ENCODE measurements around the gene PHKA1.
"Not testable (repeated sequence)": the region's sequence is repeated elsewhere in the genome, so short reads cannot be mapped to it uniquely, and the experiment has no call there.

Gene PHKA1

DNA sequence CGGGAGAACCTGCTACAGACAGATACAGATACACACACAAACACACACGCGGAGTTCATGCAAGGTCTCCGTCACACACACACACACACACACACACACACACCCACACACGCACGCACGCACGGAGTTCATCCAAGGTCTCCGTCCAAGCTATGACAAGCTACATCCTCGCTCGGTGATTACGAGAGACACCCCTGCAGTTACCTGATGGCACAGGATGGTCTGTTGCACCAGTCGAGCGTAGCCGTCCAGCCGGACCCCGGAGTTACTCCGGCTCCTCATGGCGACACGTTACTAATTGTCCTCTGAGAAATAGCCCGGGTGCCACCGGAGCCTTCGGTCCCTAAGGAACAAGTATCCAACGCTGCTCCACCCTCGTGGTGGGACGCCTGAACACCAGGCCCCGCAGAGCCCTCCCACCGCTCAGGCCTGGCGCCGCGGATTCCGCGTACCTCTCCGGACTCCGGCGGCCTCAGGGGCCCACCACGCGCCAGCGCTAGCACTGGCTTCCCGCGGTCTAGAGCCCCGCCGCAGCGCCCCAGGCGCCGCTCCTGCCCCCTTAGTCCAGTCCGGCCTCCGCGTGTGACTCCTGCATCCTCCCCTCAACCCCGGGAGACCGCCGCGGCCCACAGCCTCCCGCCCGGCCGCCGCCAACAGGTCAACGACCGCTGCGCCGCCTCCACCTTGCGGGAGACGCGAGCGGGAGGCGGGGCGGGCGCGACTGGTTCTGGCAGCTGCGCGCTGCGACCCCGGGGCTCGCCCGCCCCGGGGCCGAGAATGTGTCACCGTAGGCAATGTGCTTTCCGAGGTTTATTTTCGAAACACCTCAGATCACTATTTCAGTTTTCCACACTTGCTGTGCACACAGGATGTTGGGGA lies at the start of gene PHKA1:
TSS of gene PHKA1 (minus strand) at position 708 of the 879 bp plus-strand sequence. CDS start at position 282, 426 bp downstream.
- CTCF ChIA-PET, result interaction anchor here (0.6 kb wide), 1 partner anchor 437 kb away, joined by 6 read pairs; the partner anchor contains the start of gene RPS4X
- DNase-seq (ENCODE audit: low spot score), result peak; percentile 10
- H3K27ac ChIP-seq, result peak within 1 kb of the TSS; percentile 69
- POLR2A ChIA-PET (ENCODE audit: low non-redundant PET), result not testable (repeated sequence)

DNA sequence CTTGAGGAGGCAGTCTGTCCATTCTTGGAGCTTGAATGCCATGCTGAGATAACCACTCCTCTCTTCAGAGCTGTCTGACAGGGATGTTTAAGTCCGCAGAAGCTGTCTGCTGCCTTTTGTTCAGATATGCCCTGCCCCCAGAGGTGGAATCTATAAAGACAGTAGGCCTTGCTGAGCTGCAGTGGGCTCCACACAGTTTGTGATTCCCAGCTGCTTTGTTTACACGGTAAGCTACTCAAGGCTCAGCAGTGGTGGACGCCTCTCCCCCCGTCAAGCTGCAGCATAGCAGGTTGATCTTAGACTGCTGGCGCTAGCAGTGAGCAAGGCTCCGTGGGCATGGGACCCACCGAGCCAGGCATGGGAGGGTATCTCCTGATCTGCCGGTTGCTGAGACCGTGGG lies 46.3 kb upstream of the PHKA1 start:
- POLR2A ChIA-PET (ENCODE audit: low non-redundant PET); DNase-seq (ENCODE audit: low spot score); H3K27ac ChIP-seq; CTCF ChIA-PET: not testable (repeated sequence)

DNA sequence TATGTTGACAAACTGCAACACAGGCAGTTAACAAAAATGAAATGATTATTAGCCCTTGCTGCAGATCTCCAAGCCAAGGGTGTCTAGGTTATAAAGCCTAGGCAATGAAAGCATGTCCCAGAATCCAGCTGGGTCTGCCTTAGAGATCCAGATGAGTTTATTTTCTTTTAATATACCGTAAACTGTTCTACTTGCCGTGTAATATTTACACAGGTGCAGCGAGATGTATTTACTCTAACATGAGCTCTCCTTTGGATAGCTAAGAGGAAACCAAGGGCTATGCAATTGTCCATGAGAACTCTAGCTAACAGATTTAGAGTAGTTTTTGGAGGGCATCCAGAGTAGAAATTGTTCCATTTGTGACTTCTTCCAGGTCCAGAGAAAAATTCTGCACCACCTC lies 34.4 kb upstream of the PHKA1 start:
- DNase-seq (ENCODE audit: low spot score), result not testable (repeated sequence)

DNA sequence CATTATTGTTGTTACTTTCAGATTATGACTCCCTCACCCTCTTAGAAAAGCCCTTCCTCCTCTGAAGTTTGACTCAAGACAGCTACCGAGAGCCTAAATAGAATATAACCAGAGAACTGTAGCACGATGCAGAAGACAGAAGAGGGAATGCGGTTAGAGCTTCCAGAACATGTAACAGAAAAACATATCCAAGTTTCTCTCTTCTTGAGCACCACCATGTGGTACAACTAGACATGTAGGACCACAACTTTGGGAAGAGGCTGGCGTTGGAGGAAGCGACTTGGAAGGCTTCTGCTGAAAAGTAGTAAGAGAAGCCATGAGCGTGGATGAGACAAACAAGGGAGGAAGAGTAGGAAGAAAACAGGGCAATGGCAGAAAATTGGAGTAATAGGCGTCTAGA lies 31.4 kb upstream of the PHKA1 start:
- POLR2A ChIA-PET (ENCODE audit: low non-redundant PET); CTCF ChIA-PET; H3K27ac ChIP-seq; DNase-seq (ENCODE audit: low spot score): not testable (repeated sequence)

More for the DNA sequence above, 34.4 kb upstream of the PHKA1 start:
- POLR2A ChIA-PET (ENCODE audit: low non-redundant PET); CTCF ChIA-PET; H3K27ac ChIP-seq: not testable (repeated sequence)

DNA sequence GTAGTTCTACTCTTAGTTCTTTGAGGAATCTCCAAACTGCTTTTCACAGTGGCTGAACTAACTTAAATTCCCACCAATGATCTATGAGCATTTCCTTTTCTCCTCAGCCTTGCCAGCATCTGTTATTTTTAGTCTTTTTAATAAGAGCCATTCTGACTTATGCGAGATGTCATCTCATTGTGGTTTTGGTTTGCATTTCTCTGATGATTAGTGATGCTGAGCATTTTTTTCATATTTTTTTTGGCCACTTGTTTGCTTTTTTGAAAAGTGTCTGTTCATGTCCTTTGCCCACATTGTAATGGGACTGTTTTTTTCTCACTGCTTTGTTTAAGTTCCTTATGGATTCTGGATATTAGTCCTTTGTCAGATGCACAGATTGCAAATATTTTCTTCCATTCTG lies 21.5 kb upstream of the PHKA1 start:
- TF ChIP-seq, protein P1, sequence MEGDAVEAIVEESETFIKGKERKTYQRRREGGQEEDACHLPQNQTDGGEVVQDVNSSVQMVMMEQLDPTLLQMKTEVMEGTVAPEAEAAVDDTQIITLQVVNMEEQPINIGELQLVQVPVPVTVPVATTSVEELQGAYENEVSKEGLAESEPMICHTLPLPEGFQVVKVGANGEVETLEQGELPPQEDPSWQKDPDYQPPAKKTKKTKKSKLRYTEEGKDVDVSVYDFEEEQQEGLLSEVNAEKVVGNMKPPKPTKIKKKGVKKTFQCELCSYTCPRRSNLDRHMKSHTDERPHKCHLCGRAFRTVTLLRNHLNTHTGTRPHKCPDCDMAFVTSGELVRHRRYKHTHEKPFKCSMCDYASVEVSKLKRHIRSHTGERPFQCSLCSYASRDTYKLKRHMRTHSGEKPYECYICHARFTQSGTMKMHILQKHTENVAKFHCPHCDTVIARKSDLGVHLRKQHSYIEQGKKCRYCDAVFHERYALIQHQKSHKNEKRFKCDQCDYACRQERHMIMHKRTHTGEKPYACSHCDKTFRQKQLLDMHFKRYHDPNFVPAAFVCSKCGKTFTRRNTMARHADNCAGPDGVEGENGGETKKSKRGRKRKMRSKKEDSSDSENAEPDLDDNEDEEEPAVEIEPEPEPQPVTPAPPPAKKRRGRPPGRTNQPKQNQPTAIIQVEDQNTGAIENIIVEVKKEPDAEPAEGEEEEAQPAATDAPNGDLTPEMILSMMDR (conservative IDR thresholded peaks at IDR 0.05; ENCODE audit: low read depth), result no peak
- no peak for DNase-seq (ENCODE audit: low spot score)
- ChIA-PET CTCF (no interaction called here), POLR2A (ENCODE audit: low non-redundant PET) (no interaction called here)
- no peak overlapping the region for H3K27ac ChIP-seq

DNA sequence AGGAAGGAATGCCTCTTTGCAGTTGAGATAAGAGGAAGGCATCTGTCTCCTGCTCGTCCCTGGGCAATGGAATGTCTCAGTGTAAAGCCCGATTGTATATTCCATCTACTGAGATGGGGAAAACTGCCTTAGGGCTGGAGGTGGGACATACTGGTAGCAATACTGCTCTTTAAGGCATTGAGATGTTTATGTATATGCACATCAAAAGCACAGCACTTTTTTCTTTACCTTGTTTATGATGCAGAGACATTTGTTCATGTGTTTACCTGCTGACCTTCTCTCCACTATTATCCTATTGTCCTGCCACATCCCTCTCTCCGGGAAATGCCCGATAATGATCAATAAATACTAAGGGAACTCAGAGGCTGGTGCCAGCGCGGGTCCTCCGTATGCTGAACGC lies 19.5 kb upstream of the PHKA1 start:
- DNase-seq (ENCODE audit: low spot score); H3K27ac ChIP-seq; CTCF ChIA-PET; POLR2A ChIA-PET (ENCODE audit: low non-redundant PET): not testable (repeated sequence)

DNA sequence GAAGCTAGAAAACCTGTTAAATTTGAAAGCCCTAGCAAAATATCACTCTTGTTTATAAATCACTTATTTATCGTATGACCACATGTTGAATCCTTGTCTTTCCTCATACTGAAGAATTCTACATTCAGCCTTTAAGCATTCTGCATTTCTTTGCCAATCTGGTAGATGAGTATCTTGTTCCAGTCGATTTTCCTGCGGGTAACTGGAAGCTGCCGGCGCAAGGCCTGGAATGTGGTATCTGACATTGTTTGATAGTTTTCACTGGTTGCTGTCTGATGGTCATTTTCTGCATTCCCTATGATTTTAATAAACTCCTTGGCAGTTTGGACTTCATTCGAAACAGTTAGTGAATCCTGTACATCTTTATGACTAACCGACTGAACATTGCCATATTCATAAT lies 13.7 kb upstream of the PHKA1 start:
- TF ChIP-seq, protein P1 (conservative IDR thresholded peaks at IDR 0.05; ENCODE audit: low read depth), result no peak
- CTCF ChIA-PET, result no interaction called here
- DNase-seq (ENCODE audit: low spot score), result no peak
- H3K27ac ChIP-seq, result no peak overlapping the region
- POLR2A ChIA-PET (ENCODE audit: low non-redundant PET), result no interaction called here

DNA sequence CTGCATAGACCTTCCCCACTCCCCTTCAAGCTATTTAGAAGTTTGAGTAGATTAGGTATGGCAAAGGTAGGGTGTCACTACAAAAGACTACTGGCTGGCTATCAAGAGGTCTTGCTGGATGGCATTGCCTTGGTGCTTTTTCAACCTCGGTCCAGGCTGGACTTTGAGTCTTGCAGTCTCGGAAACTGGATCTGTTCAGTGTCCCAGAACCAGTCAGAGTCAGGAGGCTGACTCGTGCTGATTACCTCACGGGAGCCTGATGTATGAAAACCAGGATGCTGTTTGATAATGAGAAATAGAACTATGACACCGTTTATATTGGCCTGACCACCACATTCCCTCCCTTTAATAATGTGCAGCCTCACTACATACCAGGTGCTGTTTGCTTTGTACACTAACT lies 2.7 kb upstream of the PHKA1 start:
- no peak for DNase-seq (ENCODE audit: low spot score)
- H3K27ac ChIP-seq, result no peak overlapping the region
- POLR2A ChIA-PET (ENCODE audit: low non-redundant PET), result no interaction called here
- TF ChIP-seq, protein P1 (conservative IDR thresholded peaks at IDR 0.05; ENCODE audit: low read depth), result no peak
- CTCF ChIA-PET, result interaction anchor here (0.7 kb wide), 1 partner anchor 585 kb away, joined by 3 read pairs; the partner anchor contains the start of gene RTL5

DNA sequence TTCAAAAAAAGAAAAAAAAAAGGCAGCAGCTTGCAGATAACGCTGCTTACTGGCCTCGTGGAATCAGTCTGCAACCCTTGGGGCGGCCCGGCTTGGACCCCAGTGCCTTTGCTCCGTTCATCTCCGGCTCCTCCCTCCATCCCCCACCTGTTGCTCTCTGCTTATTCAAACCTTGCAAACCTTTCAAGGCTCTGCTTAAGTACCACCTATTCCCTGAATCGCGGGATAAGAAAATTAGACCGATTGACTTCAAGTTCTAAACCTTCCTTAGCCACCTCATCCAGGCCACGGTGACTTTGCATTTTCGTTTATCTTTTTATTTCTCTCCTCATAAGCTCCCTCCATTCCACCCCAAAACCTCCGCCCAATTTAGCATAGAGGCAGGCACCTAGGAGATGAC lies 1.4 kb upstream of the PHKA1 start:
- ChIA-PET CTCF (no interaction called here), POLR2A (ENCODE audit: low non-redundant PET) (no interaction called here)
- no peak overlapping the region for H3K27ac ChIP-seq
- no peak for DNase-seq (ENCODE audit: low spot score)
- TF ChIP-seq, protein P1 (conservative IDR thresholded peaks at IDR 0.05; ENCODE audit: low read depth), result no peak

Data from RWPE1 (cell line).